K562 (cell line): Measurements from ENCODE around the gene SLC16A9. TPM values are rescaled to one million over a fixed set of nuclear protein-coding genes. Genes with fewer than 3 reads are reported as not detected.
A peak's percentile ranks its signal among the peaks of the same experiment; 100 is the strongest.

Experiments used
- ATAC-seq: fragments of 200-7000 bp; cut with Tn5 transposase; 3 replicates; pipeline ENCODE4 v1.9.1; 2020; ENCODE audit warnings: moderate library complexity
- BruUV-seq: library from RNA; stranded (reverse); fragments of 400-500 nt; replicated peaks from 2 replicates; lab custom pipeline; 2021; lab: Mats Ljungman, UMichigan
- CTCF ChIA-PET: fragments of 300-600 bp; formaldehyde crosslinking; extraction: SDS; loops from one replicate; lab custom pipeline; 2021; ENCODE audit warnings: low intra/inter-chr PET ratio; lab: Yijun Ruan, JAX
- POLR2A ChIA-PET: fragments of 300-600, 350-650 bp; sonication (Branson Sonifier 250); formaldehyde crosslinking; extraction: SDS; loops from one replicate; lab custom pipeline; 2021; ENCODE audit warnings: antibody characterized with exemption, inconsistent platforms; lab: Yijun Ruan, JAX
- DNase-seq, 4 experiments: peaks; one replicate each; pipeline versions ENCODE4 v3.0.0 to v3.0.0-alpha.2; 2011 to 2018; ENCODE audit warnings: low spot score in 3 of 4, mixed read lengths in 3 of 4; ENCODE audit errors: extremely low read depth in 1 of 4
- FAIRE-seq: peaks from 2 replicates; lab custom pipeline; 2011; peaks lifted over from hg19 to GRCh38; lab: Jason Lieb, UNC
- H2AFZ ChIP-seq: 2 replicates; pipeline ENCODE4 v1.6.0; 2011; ENCODE audit warnings: low read depth, low read length, control low read depth, inconsistent platforms
- H3K27ac ChIP-seq: fragments of 200-600 bp; 3 replicates; pipeline ENCODE4 v1.8.0; 2011; ENCODE audit warnings: low read depth, mild to moderate bottlenecking, control low read depth, inconsistent platforms, low read length, moderate library complexity, mixed read lengths; ENCODE audit errors: extremely low read depth
- H3K27me3 ChIP-seq, 2 experiments: fragments of 300-600 bp in 1 of 2; 2 replicates in 1 of 2; 3 replicates in 1 of 2; pipeline versions ENCODE4 v1.6.0 to v1.8.0; 2011; ENCODE audit warnings: inconsistent platforms in 2 of 2, low read length in 2 of 2, mild to moderate bottlenecking in 1 of 2, mixed read lengths in 1 of 2, moderate library complexity in 1 of 2; ENCODE audit not compliant: control insufficient read depth in 2 of 2, insufficient read depth in 2 of 2
- H3K36me3 ChIP-seq: fragments of 300-600 bp; 3 replicates; pipeline ENCODE4 v1.8.0; 2011; ENCODE audit warnings: mild to moderate bottlenecking, low read length, inconsistent platforms; ENCODE audit not compliant: control insufficient read depth, insufficient read depth
- H3K4me1 ChIP-seq, 2 experiments: fragments of 200-600 bp in 1 of 2; replicated peaks in 1 of 2; 2 replicates in 1 of 2; 3 replicates in 1 of 2; pipeline versions ENCODE4 v1.5.1 to v1.8.0; 2011; ENCODE audit warnings: inconsistent platforms in 2 of 2, low read length in 2 of 2, mild to moderate bottlenecking in 1 of 2, mixed read lengths in 1 of 2, moderate library complexity in 1 of 2; ENCODE audit not compliant: control insufficient read depth in 2 of 2, insufficient read depth in 2 of 2
- H3K4me2 ChIP-seq: 2 replicates; pipeline ENCODE4 v1.6.1; 2011; ENCODE audit warnings: low read length, control low read depth, inconsistent platforms, mixed read lengths; ENCODE audit not compliant: insufficient read depth
- H3K4me3 ChIP-seq: fragments of 200-600 bp; sonication (generic), shearing (Covaris generic); 2 replicates; pipeline ENCODE4 v1.5.1; 2016; ENCODE audit warnings: control low read depth, inconsistent platforms
- H3K79me2 ChIP-seq: fragments of 200-600 bp; 3 replicates; pipeline ENCODE4 v1.8.0; 2011; ENCODE audit warnings: low read length, inconsistent platforms; ENCODE audit not compliant: control insufficient read depth, insufficient read depth
- H3K9ac ChIP-seq, 2 experiments: 2 replicates each; pipeline versions ENCODE4 v1.6.0 to v1.6.1; 2011; ENCODE audit warnings: low read depth in 2 of 2, low read length in 2 of 2, control low read depth in 1 of 2, inconsistent platforms in 1 of 2, mild to moderate bottlenecking in 1 of 2, mixed read lengths in 1 of 2; ENCODE audit not compliant: insufficient read depth in 1 of 2
- H3K9me1 ChIP-seq: one replicate; pipeline ENCODE4 v1.6.0; 2011; ENCODE audit warnings: inconsistent platforms, mild to moderate bottlenecking, low read length, moderate library complexity; ENCODE audit not compliant: control insufficient read depth, insufficient read depth
- H3K9me3 ChIP-seq: replicated peaks from 2 replicates; pipeline ENCODE4 v1.5.1; 2011; ENCODE audit warnings: low read depth, low read length, inconsistent platforms; ENCODE audit not compliant: control insufficient read depth, insufficient read depth
- H4K20me1 ChIP-seq: replicated peaks from 2 replicates; pipeline ENCODE4 v1.6.1; 2011; ENCODE audit warnings: low read length, inconsistent platforms, mixed read lengths; ENCODE audit not compliant: control insufficient read depth, insufficient read depth
- C11orf30 ChIP-seq: fragments of 450-650 bp; IDR thresholded peaks from 2 replicates; pipeline ENCODE4 v1.6.1; 2016; ENCODE audit warnings: low read depth, mild to moderate bottlenecking
- MAFF ChIP-seq: IDR thresholded peaks from 2 replicates; pipeline ENCODE4 v1.6.1; 2012; ENCODE audit warnings: low read length, improper control_type of control experiment
- MAFG ChIP-seq: fragments of 450-650 bp; conservative IDR thresholded peaks from 2 replicates; pipeline ENCODE4 v1.6.1; 2016; ENCODE audit warnings: missing genetic modification characterization, missing compliant biosample characterization
- MAFK ChIP-seq: IDR thresholded peaks from 2 replicates; pipeline ENCODE4 v1.6.1; 2011; ENCODE audit warnings: low read length, improper control_type of control experiment
- MCM7 ChIP-seq, 2 experiments: fragments of 450-650 bp; IDR thresholded peaks; 2 replicates each; pipeline ENCODE4 v1.6.1; 2016 to 2018
- NFE2 ChIP-seq: IDR thresholded peaks from 2 replicates; pipeline ENCODE4 v1.6.1; 2014; ENCODE audit warnings: antibody characterized with exemption, low read depth
- ZNF316 ChIP-seq: fragments of 450-650 bp; IDR thresholded peaks from 2 replicates; pipeline ENCODE4 v1.6.1; 2016
- WGBS: fragments of 100-300 bp; shearing (Covaris generic); methylation state at CpG from one replicate; pipeline ENCODE4 v1.1.6; 2016; ENCODE audit warnings: low coverage, mixed read lengths; ENCODE audit not compliant: insufficient coverage; ENCODE audit errors: missing lambda C conversion rate; 5-methylcytosine and 5-hydroxymethylcytosine counted together
- in situ Hi-C: fragments of 300-500 bp; cut with MboI; formaldehyde crosslinking; loops from 4 replicates; pipeline ENCODE4 v1.15.0; 2018; ENCODE audit warnings: inconsistent platforms, mixed read lengths
- intact Hi-C: fragments of 100-400 bp; cut with micrococcal nuclease; formaldehyde crosslinking; loops from 2 replicates; pipeline ENCODE4 v1.14.2; 2022
- polyA plus RNA-seq, 8 experiments: library from polyadenylated mRNA; depleted of rRNA in 4 of 8; stranded (reverse) in 5 of 8; unstranded in 3 of 8; fragments of >200 nt; fragmentation: Nextera tagmentation in 2 of 8; fragmentation: Illumina TruSeq in 1 of 8; extraction: Ambion mirVana in 2 of 8; extraction: Trizol in 1 of 8; gene quantifications; 2 replicates each; pipeline versions ENCODE4 v1.2.1 to v1.2.3, GENCODE V29; 2011 to 2014; ENCODE audit warnings: inconsistent platforms in 1 of 8, missing spikeins in 1 of 8
- total RNA-seq, 7 experiments: library from RNA; depleted of rRNA in 6 of 7; stranded (reverse); fragments of >200 nt in 6 of 7; fragmentation: Illumina TruSeq in 2 of 7; extraction: Trizol in 2 of 7; gene quantifications; 2 replicates each; pipeline versions ENCODE4 v1.2.1 to v1.2.3, GENCODE V29; 2011 to 2021; ENCODE audit warnings: low replicate concordance in 1 of 7
- TF ChIP-seq, protein P1 (sequence below): sonication (generic); formaldehyde crosslinking; IDR thresholded peaks from 2 replicates; pipeline ENCODE4 v1.9.0; 2022; ENCODE audit warnings: mild to moderate bottlenecking, missing genetic modification reagents

SLC16A9 gene
- total and polyA plus RNA-seq, 9 of the 15 experiments (the other 6 are each of a cell fraction or from before 2014, with no cell fraction given) = 0.90 to 6.4 (median 2.1) TPM

GRCh38 chr10:59684006-59684405, 25.6 kb downstream of the SLC16A9 start (continued):
- TF ChIP-seq, protein P1, sequence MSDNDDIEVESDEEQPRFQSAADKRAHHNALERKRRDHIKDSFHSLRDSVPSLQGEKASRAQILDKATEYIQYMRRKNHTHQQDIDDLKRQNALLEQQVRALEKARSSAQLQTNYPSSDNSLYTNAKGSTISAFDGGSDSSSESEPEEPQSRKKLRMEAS (CRISPR knock-in tag) = no peak
- no peak for TF ChIP-seq NFE2

DNA sequence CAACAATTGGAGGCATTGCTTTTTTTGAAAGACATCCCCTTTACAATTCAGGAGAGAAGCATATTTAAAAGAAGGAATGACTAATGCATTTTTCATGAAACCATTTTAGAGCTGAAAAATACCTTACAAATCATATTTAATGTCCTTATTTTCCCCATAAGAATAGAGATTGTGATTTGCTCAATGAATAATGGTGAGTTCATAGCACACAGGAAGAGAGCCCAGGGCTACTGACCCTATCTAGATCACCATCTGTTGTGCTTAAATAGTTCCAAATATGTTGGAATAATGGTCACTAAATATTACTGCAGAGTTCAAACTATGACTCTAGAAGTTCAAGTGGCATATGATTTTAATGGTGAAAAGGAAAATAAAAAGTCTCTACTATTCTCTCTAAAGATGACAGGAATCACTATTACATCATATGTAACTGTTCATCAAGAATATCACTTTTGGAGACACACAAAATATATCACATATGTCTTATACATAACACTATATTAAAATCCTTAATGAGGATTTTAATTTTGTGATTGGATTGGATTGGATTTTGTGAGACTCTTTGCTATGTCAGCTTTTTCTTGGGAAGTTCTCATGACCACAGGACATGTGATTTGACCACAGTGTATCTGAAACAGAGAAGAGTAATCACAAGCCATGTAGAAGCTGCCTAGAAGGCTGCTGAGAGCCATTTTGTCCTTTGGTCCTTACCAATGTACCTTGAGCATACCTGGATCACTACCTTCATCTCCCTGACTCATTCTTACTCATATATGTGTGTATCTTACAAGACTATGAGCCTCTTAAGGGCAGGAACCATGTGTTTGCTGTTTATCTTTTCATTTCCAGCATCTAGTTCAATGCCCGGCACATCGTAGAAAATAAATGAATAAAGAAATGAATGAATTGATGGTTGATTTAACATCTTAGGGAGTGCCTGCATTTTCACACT, 26.4 kb downstream of the SLC16A9 start:
- WGBS = 67% methylated on average over 2 of the region's 2 CpGs
- Histone ChIP-seq H3K27ac (no peak overlapping the region), H3K4me3 (no peak overlapping the region), H3K9me3 (no peaks in the 10 kb centered on the region), H3K4me2 (no peak overlapping the region), H3K79me2 (no peaks in the 10 kb centered on the region), H4K20me1 (no peaks in the 10 kb centered on the region), H3K27me3 (no peaks in the 10 kb centered on the region), H3K9ac (no peak overlapping the region), H2AFZ (no peak overlapping the region), H3K4me1 (no peaks in the 10 kb centered on the region), H3K36me3 (no peaks in the 10 kb centered on the region), H3K9me1 (no peaks in the 10 kb centered on the region)
- CTCF ChIA-PET = no interaction called here
- no TSS peak for BruUV-seq
- FAIRE-seq = no peak
- intact Hi-C loops (no loop called here), in situ Hi-C loops (no loop called here)
- TF ChIP-seq MCM7 (IDR thresholded peaks at IDR 0.05) (no peak), MAFK (peak; percentile 12; the same call in 1 of the 2 replicates), ZNF316 (peak; percentile 60; the same call in 1 of the 2 replicates), MAFG (tag) (0 out of 2 replicates have a peak, but pooled peaks have one; percentile 31), C11orf30 (peak; percentile 34; the same call in 1 of the 2 replicates), MAFF (peak; percentile 35; the same call in 1 of the 2 replicates)
- POLR2A ChIA-PET = no interaction called here
- no peak for ATAC-seq
- DNase-seq = no peak
